22Rv1 (cell line): ENCODE results near the gene FAM184B.

ENCODE experiments used
- CTCF ChIP-seq: fragments of 450-650 bp; IDR thresholded peaks from 2 replicates; pipeline ENCODE4 v1.5.1; 2017; ENCODE audit warnings: mild to moderate bottlenecking
- ZFX ChIP-seq: fragments of 450-650 bp; IDR thresholded peaks from 2 replicates; pipeline ENCODE4 v1.6.1; 2017; ENCODE audit warnings: antibody characterized with exemption, borderline replicate concordance

GRCh38 chr4:17595471-17596005, 185.9 kb downstream of the FAM184B start:
- no peak for TF ChIP-seq CTCF
- TF ChIP-seq ZFX, result no peak
